HG02981 (cell line): Measurements from ENCODE around the gene GINS2.

Experiments
- ATAC-seq: cut with Tn5 transposase; IDR thresholded peaks from one replicate; pipeline ENCODE4 v1.9.1; 2021; ENCODE audit warnings: mild to moderate bottlenecking, moderate library complexity; ENCODE audit not compliant: unreplicated experiment

Gene GINS2

GRCh38 chr16:85668676-85669424, 19.9 kb downstream of the GINS2 start:
- ATAC-seq: no peak

GRCh38 chr16:85667841-85668413, 20.8 kb downstream of the GINS2 start:
- no peak for ATAC-seq

GRCh38 chr16:85667261-85667660, 21.5 kb downstream of the GINS2 start:
- ATAC-seq: no peak

- ATAC-seq: no peak
These were observed 22.8 kb downstream of the GINS2 start for GRCh38 chr16:85665929-85666328.

GRCh38 chr16:85665373-85665740, 23.4 kb downstream of the GINS2 start:
- no peak for ATAC-seq

- no peak for ATAC-seq
These were observed 24.0 kb downstream of the GINS2 start for GRCh38 chr16:85664580-85665372.

- no peak for ATAC-seq
These were observed 24.8 kb downstream of the GINS2 start for GRCh38 chr16:85663891-85664321.

GRCh38 chr16:85662976-85663830, 25.6 kb downstream of the GINS2 start:
- no peak for ATAC-seq

GRCh38 chr16:85662482-85662812, 26.3 kb downstream of the GINS2 start:
- ATAC-seq: no peak

- ATAC-seq: no peak
These were observed 26.8 kb downstream of the GINS2 start for GRCh38 chr16:85661740-85662481.

GRCh38 chr16:85660843-85661739, 27.7 kb downstream of the GINS2 start:
- no peak for ATAC-seq

GRCh38 chr16:85659805-85660511, 28.8 kb downstream of the GINS2 start:
- ATAC-seq: no peak

GRCh38 chr16:85659336-85659735, 29.4 kb downstream of the GINS2 start:
- ATAC-seq: no peak

GRCh38 chr16:85658504-85659326, 30.0 kb downstream of the GINS2 start:
- no peak for ATAC-seq

- no peak for ATAC-seq
These were observed 30.8 kb downstream of the GINS2 start for GRCh38 chr16:85657996-85658395.

- ATAC-seq: no peak
These were observed 31.5 kb downstream of the GINS2 start for GRCh38 chr16:85657267-85657650.

GRCh38 chr16:85656351-85657266, 32.1 kb downstream of the GINS2 start:
- ATAC-seq: no peak
